Neural cell (in vitro differentiated cells): ENCODE results near the gene VANGL1. TPM values are rescaled to one million over a fixed set of nuclear protein-coding genes. Genes with fewer than 3 reads are reported as not detected.

ENCODE experiments used
- H2AFZ ChIP-seq: fragments of 200-600, 300-800 bp; sonication (generic), shearing (Covaris generic); 2 replicates; pipeline ENCODE4 v1.6.0; 2014; ENCODE audit warnings: low read depth, mild to moderate bottlenecking, antibody characterized with exemption, low read length, moderate library complexity
- H3F3A ChIP-seq: fragments of 200-600 bp; shearing (Covaris generic); 2 replicates; pipeline ENCODE4 v1.6.1; 2016; ENCODE audit warnings: mild to moderate bottlenecking, moderate library complexity, mixed read lengths, antibody characterized with exemption, low read length; ENCODE audit not compliant: insufficient read depth, poor library complexity, severe bottlenecking
- H3K27ac ChIP-seq: fragments of 200-600, 300-800 bp; sonication (generic), shearing (Covaris generic); 2 replicates; pipeline ENCODE4 v1.5.1; 2014; ENCODE audit warnings: mild to moderate bottlenecking, low read length, moderate library complexity
- H3K27me3 ChIP-seq: fragments of 300-800, 200-600 bp; sonication (generic), shearing (Covaris generic); 2 replicates; pipeline ENCODE4 v1.6.0; 2014; ENCODE audit warnings: mild to moderate bottlenecking, low read depth, low read length, moderate library complexity; ENCODE audit not compliant: insufficient read depth
- H3K36me3 ChIP-seq: fragments of 300-800, 200-600 bp; sonication (generic), shearing (Covaris generic); 2 replicates; pipeline ENCODE4 v1.5.1; 2014; ENCODE audit warnings: mild to moderate bottlenecking, antibody characterized with exemption, low read length, moderate library complexity; ENCODE audit not compliant: insufficient read depth
- H3K4me2 ChIP-seq: fragments of 300-800, 200-600 bp; sonication (generic), shearing (Covaris generic); 2 replicates; pipeline ENCODE4 v1.6.0; 2014; ENCODE audit warnings: mild to moderate bottlenecking, low read length
- H3K4me3 ChIP-seq: fragments of 300-800, 200-600 bp; sonication (generic), shearing (Covaris generic); 2 replicates; pipeline ENCODE4 v1.5.1; 2014; ENCODE audit warnings: mild to moderate bottlenecking, low read length, moderate library complexity
- H3K79me2 ChIP-seq: fragments of 200-600 bp; shearing (Covaris generic); replicated peaks from 2 replicates; pipeline ENCODE4 v1.6.0; 2014; ENCODE audit warnings: mild to moderate bottlenecking, low read length, moderate library complexity; ENCODE audit not compliant: insufficient read depth
- H3K9ac ChIP-seq: fragments of 300-800, 200-600 bp; sonication (generic), shearing (Covaris generic); 2 replicates; pipeline ENCODE4 v1.6.1; 2016; ENCODE audit warnings: mild to moderate bottlenecking, low read length, mixed read lengths
- H3K9me2 ChIP-seq: fragments of 200-600 bp; shearing (Covaris generic); 2 replicates; pipeline ENCODE4 v1.6.1; 2016; ENCODE audit warnings: mild to moderate bottlenecking, low read length, mixed read lengths; ENCODE audit not compliant: insufficient read depth
- H3K9me3 ChIP-seq: fragments of 200-600, 300-800 bp; sonication (generic), shearing (Covaris generic); 2 replicates; pipeline ENCODE4 v1.6.1; 2016; ENCODE audit warnings: mild to moderate bottlenecking, mixed run types, low read length, moderate library complexity, mixed read lengths
- H4K20me1 ChIP-seq: fragments of 200-600 bp; shearing (Covaris generic); 2 replicates; pipeline ENCODE4 v1.6.1; 2016; ENCODE audit warnings: mild to moderate bottlenecking, mixed run types; ENCODE audit not compliant: insufficient read depth
- EP300 ChIP-seq: fragments of 450-650 bp; conservative IDR thresholded peaks from 2 replicates; pipeline ENCODE4 v1.6.1; 2014; ENCODE audit warnings: antibody characterized with exemption, mild to moderate bottlenecking, moderate library complexity; ENCODE audit not compliant: poor library complexity, severe bottlenecking
- EZH2 ChIP-seq: fragments of 200-600, 300-800 bp; shearing (Covaris generic), sonication (generic); IDR thresholded peaks from 2 replicates; pipeline ENCODE4 v1.6.1; 2014; ENCODE audit warnings: antibody characterized with exemption, low read length, borderline replicate concordance, mild to moderate bottlenecking; ENCODE audit not compliant: insufficient read depth, poor library complexity, severe bottlenecking
- MXI1 ChIP-seq: fragments of 450-650 bp; conservative IDR thresholded peaks from 2 replicates; pipeline ENCODE4 v1.6.1; 2014; ENCODE audit warnings: antibody characterized with exemption, mild to moderate bottlenecking; ENCODE audit not compliant: poor library complexity, severe bottlenecking
- POLR2AphosphoS5 ChIP-seq: IDR thresholded peaks from 2 replicates; pipeline ENCODE4 v1.6.1; 2012
- RAD21 ChIP-seq: fragments of 450-650 bp; conservative IDR thresholded peaks from 2 replicates; pipeline ENCODE4 v1.6.1; 2014; ENCODE audit warnings: antibody characterized with exemption, mild to moderate bottlenecking, moderate library complexity
- SMC3 ChIP-seq: fragments of 450-650 bp; conservative IDR thresholded peaks from 2 replicates; pipeline ENCODE4 v1.6.1; 2014; ENCODE audit warnings: antibody characterized with exemption, mild to moderate bottlenecking, moderate library complexity; ENCODE audit not compliant: poor library complexity
- TAF1 ChIP-seq: IDR thresholded peaks from 2 replicates; pipeline ENCODE4 v1.6.1; 2012; ENCODE audit warnings: low read depth
- polyA plus RNA-seq: library from polyadenylated mRNA; depleted of rRNA; stranded (reverse); fragments of >200 nt; gene quantifications from 2 replicates; pipeline ENCODE4 v1.2.3, GENCODE V29; 2014
- TF ChIP-seq, protein P1 (sequence below): IDR thresholded peaks from 2 replicates; pipeline ENCODE4 v1.6.1; 2012; ENCODE audit warnings: borderline replicate concordance
- TF ChIP-seq, protein P2 (sequence below): fragments of 450-650 bp; IDR thresholded peaks from 2 replicates; pipeline ENCODE4 v1.5.1; 2014; ENCODE audit warnings: antibody characterized with exemption, mild to moderate bottlenecking, moderate library complexity; ENCODE audit not compliant: poor library complexity, severe bottlenecking

VANGL1 gene
- polyA plus RNA-seq, 1 donor from 2014 or later: 0.53 TPM

DNA sequence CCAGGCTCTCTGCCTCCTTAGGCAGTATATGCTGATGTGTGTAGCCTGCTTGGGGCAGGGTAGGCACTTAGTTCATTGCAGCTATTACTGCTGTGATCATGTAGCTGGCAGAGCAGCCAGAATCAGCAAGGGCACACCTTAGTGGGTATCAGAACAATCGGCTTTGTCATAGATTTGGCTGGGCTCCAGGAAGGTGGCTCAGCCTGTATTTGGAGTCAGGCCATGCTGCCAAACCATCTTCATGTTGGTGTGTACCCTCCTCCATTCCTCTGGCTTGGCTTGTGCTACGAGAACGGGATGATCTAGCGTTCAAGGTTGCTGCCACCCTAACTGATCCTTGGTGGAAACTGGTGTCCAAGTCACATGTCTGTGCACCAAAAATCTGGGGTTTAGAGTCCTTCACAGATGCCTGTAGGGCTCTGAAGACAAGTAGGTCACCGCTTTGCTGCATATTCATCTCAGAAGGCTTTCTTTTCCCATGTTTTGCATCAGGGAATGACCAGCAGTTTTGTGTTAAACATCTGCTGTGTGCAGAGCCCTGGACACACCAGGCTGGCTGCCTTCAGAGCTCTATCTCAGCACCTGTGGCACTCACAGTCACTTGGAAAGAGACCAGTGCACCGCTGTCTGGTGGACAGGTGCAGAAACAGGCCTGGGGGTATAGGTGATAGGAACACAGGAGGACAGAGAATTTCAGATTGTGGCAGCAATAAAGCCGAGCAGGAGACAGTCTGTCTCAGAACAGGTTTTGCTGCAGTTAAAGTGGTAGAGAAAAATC lies 23.7 kb downstream of the VANGL1 start:
- Histone ChIP-seq H2AFZ (no peak overlapping the region), H3K9ac (no peak overlapping the region), H3K4me2 (no peak overlapping the region), H3K9me2 (no peaks in the 10 kb centered on the region), H4K20me1 (no peaks in the 10 kb centered on the region), H3K27me3 (no peaks in the 10 kb centered on the region), H3K79me2 (no peaks in the 10 kb centered on the region), H3K4me3 (no peak overlapping the region), H3K36me3 (no peaks in the 10 kb centered on the region), H3K9me3 (no peaks in the 10 kb centered on the region), H3K27ac (no peak overlapping the region), H3F3A (no peaks in the 10 kb centered on the region)
- no peak for TF ChIP-seq MXI1
- TF ChIP-seq EP300: no peak
- no peak for TF ChIP-seq TAF1
- no peak for TF ChIP-seq RAD21
- TF ChIP-seq EZH2: no peak
- TF ChIP-seq, protein P1, sequence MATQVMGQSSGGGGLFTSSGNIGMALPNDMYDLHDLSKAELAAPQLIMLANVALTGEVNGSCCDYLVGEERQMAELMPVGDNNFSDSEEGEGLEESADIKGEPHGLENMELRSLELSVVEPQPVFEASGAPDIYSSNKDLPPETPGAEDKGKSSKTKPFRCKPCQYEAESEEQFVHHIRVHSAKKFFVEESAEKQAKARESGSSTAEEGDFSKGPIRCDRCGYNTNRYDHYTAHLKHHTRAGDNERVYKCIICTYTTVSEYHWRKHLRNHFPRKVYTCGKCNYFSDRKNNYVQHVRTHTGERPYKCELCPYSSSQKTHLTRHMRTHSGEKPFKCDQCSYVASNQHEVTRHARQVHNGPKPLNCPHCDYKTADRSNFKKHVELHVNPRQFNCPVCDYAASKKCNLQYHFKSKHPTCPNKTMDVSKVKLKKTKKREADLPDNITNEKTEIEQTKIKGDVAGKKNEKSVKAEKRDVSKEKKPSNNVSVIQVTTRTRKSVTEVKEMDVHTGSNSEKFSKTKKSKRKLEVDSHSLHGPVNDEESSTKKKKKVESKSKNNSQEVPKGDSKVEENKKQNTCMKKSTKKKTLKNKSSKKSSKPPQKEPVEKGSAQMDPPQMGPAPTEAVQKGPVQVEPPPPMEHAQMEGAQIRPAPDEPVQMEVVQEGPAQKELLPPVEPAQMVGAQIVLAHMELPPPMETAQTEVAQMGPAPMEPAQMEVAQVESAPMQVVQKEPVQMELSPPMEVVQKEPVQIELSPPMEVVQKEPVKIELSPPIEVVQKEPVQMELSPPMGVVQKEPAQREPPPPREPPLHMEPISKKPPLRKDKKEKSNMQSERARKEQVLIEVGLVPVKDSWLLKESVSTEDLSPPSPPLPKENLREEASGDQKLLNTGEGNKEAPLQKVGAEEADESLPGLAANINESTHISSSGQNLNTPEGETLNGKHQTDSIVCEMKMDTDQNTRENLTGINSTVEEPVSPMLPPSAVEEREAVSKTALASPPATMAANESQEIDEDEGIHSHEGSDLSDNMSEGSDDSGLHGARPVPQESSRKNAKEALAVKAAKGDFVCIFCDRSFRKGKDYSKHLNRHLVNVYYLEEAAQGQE: no peak
- no peak for TF ChIP-seq POLR2AphosphoS5
- TF ChIP-seq SMC3: no peak
- TF ChIP-seq, protein P2, sequence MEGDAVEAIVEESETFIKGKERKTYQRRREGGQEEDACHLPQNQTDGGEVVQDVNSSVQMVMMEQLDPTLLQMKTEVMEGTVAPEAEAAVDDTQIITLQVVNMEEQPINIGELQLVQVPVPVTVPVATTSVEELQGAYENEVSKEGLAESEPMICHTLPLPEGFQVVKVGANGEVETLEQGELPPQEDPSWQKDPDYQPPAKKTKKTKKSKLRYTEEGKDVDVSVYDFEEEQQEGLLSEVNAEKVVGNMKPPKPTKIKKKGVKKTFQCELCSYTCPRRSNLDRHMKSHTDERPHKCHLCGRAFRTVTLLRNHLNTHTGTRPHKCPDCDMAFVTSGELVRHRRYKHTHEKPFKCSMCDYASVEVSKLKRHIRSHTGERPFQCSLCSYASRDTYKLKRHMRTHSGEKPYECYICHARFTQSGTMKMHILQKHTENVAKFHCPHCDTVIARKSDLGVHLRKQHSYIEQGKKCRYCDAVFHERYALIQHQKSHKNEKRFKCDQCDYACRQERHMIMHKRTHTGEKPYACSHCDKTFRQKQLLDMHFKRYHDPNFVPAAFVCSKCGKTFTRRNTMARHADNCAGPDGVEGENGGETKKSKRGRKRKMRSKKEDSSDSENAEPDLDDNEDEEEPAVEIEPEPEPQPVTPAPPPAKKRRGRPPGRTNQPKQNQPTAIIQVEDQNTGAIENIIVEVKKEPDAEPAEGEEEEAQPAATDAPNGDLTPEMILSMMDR: no peak

DNA sequence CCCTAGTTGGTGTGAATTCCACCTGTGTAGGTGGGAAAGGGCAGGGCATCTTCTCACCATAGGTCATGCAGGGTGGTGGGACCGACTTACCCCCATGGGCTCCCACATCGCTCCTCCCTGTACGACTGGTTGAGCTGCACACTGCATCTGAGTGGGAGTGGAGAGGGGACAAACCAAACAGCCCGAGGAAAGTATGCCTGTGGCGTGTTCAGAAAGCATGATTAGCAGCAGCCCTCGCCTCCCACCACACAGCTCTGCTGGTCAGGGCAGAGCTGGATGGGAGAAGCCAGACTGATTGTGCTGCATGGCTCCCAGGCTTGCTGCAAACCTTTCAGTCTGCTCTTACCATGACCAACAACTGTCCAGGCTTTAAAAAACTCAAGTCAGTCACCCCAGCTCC lies 24.4 kb downstream of the VANGL1 start:
- no peak overlapping the region for H3K27ac ChIP-seq

More for the DNA sequence above, 24.4 kb downstream of the VANGL1 start:
- no peak overlapping the region for H3K4me2 ChIP-seq
- no peaks in the 10 kb centered on the region for H3K9me3 ChIP-seq
- H4K20me1 ChIP-seq: no peaks in the 10 kb centered on the region
- no peak overlapping the region for H3K9ac ChIP-seq
- H3K4me3 ChIP-seq: no peak overlapping the region
- TF ChIP-seq RAD21: no peak
- TF ChIP-seq, protein P1: no peak
- no peak for TF ChIP-seq POLR2AphosphoS5
- no peaks in the 10 kb centered on the region for H3K36me3 ChIP-seq
- no peaks in the 10 kb centered on the region for H3K79me2 ChIP-seq
- no peaks in the 10 kb centered on the region for H3K9me2 ChIP-seq
- H3F3A ChIP-seq: no peaks in the 10 kb centered on the region
- no peaks in the 10 kb centered on the region for H3K27me3 ChIP-seq
- no peak overlapping the region for H2AFZ ChIP-seq
